ENCODE measurements around the gene POLR2B. TPM values are rescaled to one million over a fixed set of nuclear protein-coding genes. Genes with fewer than 3 reads are reported as not detected.

POLR2B gene
- total RNA-seq, 1 experiment from 2014 or later = 108 TPM

DNA sequence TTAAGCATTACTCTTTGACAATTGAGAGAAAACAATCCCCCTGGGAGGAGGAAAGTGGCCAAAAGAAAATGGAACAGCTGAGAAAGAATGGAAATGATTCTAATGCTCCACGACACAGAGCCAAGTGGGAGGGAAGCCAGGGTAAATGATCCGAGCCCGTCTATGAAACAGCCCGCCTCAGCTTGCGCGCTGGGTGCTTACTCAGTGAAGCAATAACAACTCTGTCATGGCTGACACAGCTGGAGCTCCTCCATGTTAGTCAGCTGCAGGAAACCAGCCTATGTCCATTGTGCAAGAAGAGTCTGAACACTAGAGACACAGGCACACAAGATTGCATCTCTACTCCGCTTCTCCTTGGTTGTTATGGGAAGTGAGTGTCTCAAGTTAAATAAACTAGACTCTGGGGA, 20.6 kb upstream of the POLR2B start:
- H2AK5ac ChIP-seq (ENCODE audit: insufficient read length, low read length) = no peak overlapping the region
- no peak overlapping the region for H3T11ph ChIP-seq (ENCODE audit: low read length)
- Mint-ChIP-seq H3K36me3 (ENCODE audit: insufficient read depth in 1 of 3, low read depth in 3 of 3) (peaks cover 4 to 21% (median 8%) of the 10 kb centered on the region in 3 experiments; a peak in 6 of 7 replicates), H3K4me3 (no peak overlapping the region), H3K27ac (no peak overlapping the region; a peak in 1 of 7 replicates), H3K27me3 (ENCODE audit: low read depth) (peaks cover 2% of the 10 kb centered on the region; the same call in 1 of the 2 replicates), H3K4me1 (no peaks in the 10 kb centered on the region), H3K9me3 (no peaks in the 10 kb centered on the region)
- H3K56ac ChIP-seq (ENCODE audit: insufficient read length, low read depth, low read length) = no peak overlapping the region
- no peaks in the 10 kb centered on the region for H3K9me3 ChIP-seq (ENCODE audit: control insufficient read depth, low read depth, low read length)
- no peak overlapping the region for H3K9ac ChIP-seq (ENCODE audit: extremely low read depth, insufficient read length, low read length)
- no peak overlapping the region for H3K27ac ChIP-seq (ENCODE audit: insufficient read length, low read depth, low read length)
- no peak overlapping the region for H2BK5ac ChIP-seq (ENCODE audit: insufficient read length, low read length)
- H3K79me2 ChIP-seq (ENCODE audit: insufficient read depth, low read length) = no peaks in the 10 kb centered on the region
- no peaks in the 10 kb centered on the region for H4K20me1 ChIP-seq (ENCODE audit: control insufficient read depth, insufficient read depth, insufficient read length)
- no peaks in the 10 kb centered on the region for H3K4me1 ChIP-seq (ENCODE audit: insufficient read depth, low read length)
- TF ChIP-seq, protein P1, sequence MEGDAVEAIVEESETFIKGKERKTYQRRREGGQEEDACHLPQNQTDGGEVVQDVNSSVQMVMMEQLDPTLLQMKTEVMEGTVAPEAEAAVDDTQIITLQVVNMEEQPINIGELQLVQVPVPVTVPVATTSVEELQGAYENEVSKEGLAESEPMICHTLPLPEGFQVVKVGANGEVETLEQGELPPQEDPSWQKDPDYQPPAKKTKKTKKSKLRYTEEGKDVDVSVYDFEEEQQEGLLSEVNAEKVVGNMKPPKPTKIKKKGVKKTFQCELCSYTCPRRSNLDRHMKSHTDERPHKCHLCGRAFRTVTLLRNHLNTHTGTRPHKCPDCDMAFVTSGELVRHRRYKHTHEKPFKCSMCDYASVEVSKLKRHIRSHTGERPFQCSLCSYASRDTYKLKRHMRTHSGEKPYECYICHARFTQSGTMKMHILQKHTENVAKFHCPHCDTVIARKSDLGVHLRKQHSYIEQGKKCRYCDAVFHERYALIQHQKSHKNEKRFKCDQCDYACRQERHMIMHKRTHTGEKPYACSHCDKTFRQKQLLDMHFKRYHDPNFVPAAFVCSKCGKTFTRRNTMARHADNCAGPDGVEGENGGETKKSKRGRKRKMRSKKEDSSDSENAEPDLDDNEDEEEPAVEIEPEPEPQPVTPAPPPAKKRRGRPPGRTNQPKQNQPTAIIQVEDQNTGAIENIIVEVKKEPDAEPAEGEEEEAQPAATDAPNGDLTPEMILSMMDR (conservative IDR thresholded peaks at IDR 0.05) = no peak
- H3K18ac ChIP-seq (ENCODE audit: insufficient read length, low read depth, low read length) = no peak overlapping the region
- H2BK15ac ChIP-seq (ENCODE audit: low read depth, low read length) = no peak overlapping the region
- H3K27me3 ChIP-seq (ENCODE audit: insufficient read depth, low read length) = no peaks in the 10 kb centered on the region
- H4K8ac ChIP-seq (replicated peaks; ENCODE audit: insufficient read length, low read depth, low read length) = no peak overlapping the region
- no peak overlapping the region for H4K91ac ChIP-seq (ENCODE audit: insufficient read length, low read depth, low read length)
- H3K79me1 ChIP-seq (ENCODE audit: insufficient read depth, low read depth, low read length, poor library complexity, severe bottlenecking) = no peaks in the 10 kb centered on the region
- H2BK20ac ChIP-seq (ENCODE audit: low read depth, low read length, poor library complexity, severe bottlenecking) = no peak overlapping the region
- H4K5ac ChIP-seq (ENCODE audit: insufficient read length, low read depth, low read length) = no peak overlapping the region
- H2BK12ac ChIP-seq (ENCODE audit: insufficient read length, low read depth, low read length) = no peak overlapping the region
- DNase-seq = no peak
- no peak overlapping the region for H2BK120ac ChIP-seq (ENCODE audit: low read depth, low read length, poor library complexity, severe bottlenecking)
- H3K14ac ChIP-seq (ENCODE audit: insufficient read depth, low read length) = no peak overlapping the region
- H3K4ac ChIP-seq (ENCODE audit: low read depth, low read length) = no peak overlapping the region
- H2AFZ ChIP-seq (ENCODE audit: low read length) = no peak overlapping the region
- no peak overlapping the region for H3K4me2 ChIP-seq (ENCODE audit: insufficient read depth, insufficient read length, low read length)
- WGBS (ENCODE audit: extremely low coverage, insufficient read length, low lambda C conversion rate) = no CpG with 5 or more reads among the region's 7 CpGs
- H3K23ac ChIP-seq (ENCODE audit: insufficient read length, low read depth, low read length) = no peak overlapping the region
- no peaks in the 10 kb centered on the region for H3K23me2 ChIP-seq (ENCODE audit: insufficient read length, low read depth, low read length, poor library complexity, severe bottlenecking)

Data from H9 (cell line).